Activated CD8-positive, alpha-beta memory T cell treated with anti-CD3 and anti-CD28 coated beads, Interleukin-2, amount 50 U/mL, for 1 hour (primary cell): ENCODE results near the gene ADAM10.

Source experiments
- DNase-seq: peaks from one replicate; pipeline ENCODE4 v3.0.0-alpha.2; 2020; ENCODE audit errors: extremely low read depth

The ADAM10 gene

DNA sequence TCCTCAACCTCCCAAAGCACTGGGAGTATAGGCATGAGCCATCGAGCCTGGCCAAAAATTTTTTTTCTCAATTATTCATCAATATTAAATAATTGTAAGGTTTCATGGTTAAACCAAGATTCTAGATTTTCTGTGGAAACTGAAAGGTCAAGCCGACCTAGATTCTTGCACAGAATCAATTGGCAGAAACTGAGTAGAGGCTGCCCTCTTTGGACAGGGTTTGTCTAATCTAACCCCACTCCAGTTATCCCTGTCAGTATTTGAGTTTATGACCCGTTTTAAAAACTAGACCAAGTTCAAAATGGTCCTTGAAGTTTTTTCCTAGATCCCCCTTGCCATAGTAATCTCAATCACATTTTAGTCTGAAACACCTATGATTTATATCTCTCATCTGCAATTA, 8.6 kb upstream of the ADAM10 start:
- no peak for DNase-seq

DNA sequence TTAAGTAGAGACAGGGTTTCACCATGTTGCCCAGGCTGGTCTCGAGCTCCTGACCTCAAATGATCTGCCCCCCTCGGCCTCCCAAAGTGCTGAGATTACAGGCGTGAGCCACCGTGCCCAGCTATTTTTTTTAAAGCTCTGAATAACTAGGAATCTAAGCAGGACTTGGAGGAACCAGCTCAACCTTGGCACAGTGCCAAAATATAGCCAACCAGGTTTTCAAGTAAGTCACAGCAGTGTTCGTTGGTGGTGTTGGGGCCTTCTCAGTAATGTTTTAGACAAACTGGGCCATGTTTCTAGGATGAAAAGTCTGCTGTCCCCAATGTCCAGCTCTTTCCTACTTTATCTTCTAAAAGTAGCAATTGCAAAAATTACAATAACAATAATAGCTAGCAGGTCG, 6.4 kb upstream of the ADAM10 start:
- no peak for DNase-seq

DNA sequence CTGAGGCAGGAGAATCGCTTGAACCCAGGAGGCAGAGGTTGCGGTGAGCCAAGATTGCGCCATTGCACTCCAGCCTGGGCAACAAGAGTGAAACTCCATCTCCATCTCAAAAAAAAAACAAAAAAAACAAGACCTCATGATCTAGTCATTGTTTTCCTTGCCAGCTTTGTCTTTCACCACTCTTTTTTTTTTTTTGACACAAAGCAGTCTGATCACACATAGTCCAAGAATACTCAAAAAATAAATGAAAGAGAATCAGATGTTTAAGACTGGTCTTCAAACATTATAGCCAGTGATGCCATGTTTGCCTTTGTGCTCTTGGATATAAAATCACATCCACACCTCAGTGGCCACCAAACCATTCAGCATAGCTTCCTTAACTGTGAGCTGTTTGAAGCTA, 5.8 kb upstream of the ADAM10 start:
- no peak for DNase-seq

DNA sequence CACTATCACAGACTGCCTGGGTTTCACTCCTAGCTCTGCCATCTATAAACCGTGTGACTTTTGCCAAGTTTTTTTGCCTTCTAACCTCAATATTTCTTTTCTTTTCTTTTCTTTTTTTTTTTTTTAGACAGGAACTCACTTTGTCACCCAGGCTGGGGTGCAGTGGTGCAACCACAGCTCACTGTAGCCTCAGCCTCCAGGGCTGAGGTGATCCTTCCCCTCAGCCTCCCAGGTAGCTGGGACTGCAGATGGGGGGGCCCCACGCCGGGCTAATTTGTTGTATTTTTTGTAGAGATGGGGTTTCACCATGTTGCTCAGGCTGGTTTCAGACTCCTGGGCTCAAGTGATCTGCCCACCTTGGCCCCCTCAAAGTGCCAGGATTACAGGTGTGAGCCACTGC, 3.2 kb upstream of the ADAM10 start:
- no peak for DNase-seq

DNA sequence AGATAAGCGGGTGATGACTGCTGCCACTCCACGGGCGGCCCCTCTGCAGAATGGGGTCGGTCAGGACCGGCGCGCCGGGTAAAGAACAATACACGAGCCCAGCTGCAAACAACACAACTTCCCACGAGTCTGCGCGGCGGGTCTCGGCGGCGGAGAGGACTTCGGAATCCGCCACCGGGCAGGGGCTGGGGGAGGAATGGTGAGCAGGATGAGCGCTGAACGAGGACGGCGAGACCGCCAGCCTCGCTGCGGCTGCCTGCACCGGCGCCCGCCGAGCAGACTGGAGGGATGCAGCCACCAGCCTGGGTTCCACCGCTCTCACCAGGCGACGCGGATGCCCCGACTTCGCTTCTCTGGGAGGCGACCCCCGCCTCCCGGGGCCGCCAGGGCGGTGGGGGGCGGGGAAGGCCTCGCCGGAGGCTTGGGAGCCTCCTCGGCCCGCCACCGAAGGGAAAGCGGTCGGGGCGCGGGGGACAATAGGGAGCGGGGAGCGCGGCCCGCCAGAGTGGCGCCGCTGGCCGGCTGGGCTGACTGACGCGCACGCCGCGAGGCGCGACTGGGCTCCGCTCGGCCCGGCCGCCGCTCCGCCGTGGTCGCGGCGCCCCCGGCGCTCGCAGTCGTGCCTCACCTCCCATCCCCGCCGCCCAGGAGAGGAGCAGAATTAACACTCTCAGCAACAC, 515 bp downstream of the ADAM10 start:
- DNase-seq = no peak

DNA sequence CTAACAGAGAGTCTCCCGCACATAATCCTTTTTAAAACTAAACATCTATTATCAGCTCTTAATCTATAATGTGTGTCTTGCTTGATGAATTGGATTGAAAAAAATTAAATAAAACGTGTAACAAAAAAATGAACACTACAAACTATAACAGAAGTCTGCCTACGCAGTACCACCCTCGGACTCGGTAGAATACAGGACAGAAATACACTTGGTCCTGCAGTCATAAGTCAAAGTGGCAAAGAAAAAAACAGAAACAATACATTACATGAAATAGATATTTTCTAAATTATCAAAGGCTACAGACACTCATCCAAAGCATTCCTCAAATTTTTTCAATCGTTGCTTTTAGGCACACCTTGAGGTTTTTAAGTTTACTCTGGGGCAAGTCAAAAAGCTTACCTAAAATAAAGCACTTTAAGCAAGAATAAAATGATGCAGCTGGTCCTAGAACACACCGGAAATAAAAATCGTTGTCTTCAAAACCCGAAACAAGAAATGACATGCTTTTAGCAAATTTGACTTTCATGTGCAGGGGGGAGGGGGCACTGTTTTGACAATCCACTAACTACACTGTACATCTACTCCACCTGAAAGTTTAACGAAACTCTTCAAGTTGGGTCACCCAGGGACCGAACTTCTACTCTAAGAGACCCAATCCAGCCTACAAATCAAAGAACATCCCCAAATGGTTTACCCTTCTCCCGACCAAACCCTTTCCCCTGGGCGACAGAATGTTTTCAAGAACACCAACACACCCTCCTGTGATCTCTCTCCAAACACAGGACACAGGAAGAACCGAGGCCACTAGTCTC, 1.3 kb downstream of the ADAM10 start:
- DNase-seq = no peak

DNA sequence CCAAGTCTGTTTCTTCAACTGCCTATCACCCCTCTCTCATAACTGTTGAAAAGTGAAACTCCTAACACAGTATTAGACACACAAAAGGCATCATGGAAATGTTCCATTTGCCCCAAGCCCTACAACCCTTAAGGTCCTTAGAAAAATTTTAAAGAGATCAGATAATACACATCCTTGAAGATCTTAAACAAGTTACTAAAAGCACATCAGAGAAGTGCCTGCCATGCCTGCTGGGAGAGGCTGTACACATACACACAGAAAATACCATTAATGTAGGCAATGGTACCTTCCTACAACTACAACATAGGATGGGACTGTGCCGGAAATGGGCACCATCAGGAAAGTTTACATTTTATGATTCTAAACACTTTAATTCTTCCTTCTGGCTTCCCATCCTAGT, 3.3 kb downstream of the ADAM10 start:
- no peak for DNase-seq

DNA sequence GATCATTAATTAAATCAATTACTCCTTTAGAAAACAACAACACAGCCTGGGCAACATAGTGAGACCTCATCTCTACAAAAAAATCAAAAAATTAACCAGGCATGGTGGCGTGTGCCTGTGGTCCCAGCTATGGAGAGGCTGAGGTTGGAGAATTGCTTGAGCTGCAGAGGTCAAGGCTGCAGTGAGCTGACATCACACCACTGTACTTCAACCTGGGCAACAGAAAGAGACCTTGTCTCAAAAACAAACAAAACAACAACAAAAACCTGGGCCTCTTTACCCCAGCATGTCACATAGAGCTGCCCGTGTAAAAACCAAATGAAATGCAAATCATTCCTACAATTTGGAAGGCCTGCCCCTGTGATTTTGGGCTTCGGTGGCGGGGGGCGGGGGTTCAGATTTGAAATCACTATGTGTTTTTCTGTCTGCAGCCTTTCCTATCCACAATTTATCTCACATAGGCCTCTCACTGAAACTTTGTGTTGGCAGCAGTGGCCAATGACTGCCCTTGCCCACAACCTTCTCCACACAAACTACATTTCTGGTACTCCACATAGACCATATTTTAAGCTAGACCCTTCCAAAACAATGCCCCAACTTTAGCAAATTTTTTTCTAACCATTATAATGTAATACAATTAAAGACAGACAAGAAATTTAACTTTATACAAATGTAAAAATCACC, 6.5 kb downstream of the ADAM10 start:
- DNase-seq = no peak

DNA sequence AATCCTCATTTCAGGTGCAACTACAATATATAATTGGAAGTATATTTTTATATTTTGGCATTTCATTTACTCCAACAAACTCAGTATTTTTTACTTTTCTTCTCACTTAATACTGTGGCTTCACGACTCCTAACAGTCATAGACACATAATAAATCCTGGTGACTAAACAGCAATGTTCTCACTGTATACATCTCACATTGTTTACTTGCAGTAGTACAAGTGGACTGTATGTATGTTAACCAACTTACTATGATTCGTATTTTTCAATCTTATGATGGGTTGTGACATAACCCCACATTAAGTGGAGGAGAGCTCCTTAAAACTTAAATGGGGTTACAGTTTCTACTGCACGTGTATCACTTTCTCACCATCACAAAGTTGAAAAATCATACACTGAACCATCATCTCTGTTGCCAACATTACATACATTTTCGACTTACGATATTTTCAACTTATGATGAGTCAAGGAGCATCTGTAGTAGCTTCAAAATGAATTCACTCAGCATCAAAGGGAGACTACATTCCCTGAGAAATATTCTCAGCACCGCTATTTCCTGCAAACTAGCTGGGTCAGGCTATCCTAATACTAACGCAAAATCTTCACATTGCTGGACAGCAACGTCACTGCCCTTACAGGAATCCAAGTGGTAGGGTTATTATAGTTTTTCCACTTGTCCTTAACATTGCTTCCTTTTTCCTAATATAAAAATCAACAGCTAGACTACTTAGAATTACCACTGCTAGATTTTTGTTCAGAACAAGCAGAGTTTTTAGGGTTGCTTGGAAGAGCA, 7.3 kb downstream of the ADAM10 start:
- no peak for DNase-seq

DNA sequence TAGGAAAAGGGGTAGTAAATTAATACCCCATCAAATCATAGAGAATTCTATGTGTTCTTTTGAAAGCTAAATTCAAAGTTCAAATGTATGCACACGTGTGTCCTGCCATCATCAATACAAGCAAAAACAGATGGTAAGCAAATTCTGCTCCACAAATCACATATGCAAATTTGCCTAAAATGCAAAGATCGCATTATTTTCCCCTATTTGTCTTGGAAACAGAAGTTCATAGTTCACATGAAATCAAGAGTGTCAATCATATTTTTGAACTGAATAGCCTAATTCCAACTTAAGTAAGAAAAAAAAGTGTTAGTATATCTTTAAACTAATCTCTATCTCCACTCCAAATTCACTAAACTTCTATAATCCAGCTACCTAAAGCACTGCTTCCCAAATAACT, 8.5 kb downstream of the ADAM10 start:
- no peak for DNase-seq

DNA sequence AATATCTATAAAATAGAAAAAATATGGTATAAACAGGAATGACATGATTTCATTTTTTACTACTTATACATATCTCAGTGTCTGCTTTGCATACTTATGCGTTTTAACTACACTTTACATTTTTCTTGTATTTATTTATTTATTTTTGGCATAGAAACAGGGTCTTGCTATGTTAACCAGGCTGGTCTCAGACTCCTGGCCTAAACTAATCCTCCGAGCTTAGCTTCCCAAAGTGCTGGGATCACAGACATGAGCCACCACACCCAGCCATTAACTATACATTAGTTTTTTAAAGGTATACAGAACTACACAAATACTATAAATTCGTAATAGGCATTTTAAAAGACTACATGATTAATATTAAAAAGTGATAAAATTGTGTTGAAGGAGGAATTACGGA, 9.1 kb downstream of the ADAM10 start:
- no peak for DNase-seq

DNA sequence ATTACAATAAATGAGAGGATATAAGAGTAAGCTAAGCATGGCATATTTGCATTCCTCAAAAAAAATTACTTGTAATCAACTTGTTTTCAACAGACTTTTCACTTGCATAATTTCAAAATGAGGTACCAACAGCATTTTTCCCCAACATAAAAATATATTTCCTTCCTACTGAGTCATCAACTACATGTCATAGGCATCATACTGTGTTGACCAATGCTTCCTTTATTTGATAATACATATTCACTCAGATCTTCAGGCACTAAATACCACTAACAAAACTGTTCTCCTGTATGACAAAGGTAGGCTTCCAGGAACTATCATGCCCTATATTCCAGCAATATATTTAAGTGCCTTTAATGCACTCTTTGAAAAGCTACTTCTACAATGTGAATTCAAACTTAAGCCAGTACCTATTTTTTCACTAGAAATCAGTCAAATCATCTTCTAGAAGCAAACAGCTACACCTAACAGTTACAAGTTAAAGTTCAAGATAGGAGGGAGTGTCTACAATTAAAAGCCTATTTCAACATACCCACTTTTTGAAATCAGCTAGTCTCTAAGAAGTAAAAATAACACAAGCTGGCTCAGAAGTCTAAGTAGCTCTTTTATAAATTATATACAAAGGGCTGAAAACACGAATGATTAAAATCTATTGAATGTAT, 11.3 kb downstream of the ADAM10 start:
- DNase-seq = no peak

DNA sequence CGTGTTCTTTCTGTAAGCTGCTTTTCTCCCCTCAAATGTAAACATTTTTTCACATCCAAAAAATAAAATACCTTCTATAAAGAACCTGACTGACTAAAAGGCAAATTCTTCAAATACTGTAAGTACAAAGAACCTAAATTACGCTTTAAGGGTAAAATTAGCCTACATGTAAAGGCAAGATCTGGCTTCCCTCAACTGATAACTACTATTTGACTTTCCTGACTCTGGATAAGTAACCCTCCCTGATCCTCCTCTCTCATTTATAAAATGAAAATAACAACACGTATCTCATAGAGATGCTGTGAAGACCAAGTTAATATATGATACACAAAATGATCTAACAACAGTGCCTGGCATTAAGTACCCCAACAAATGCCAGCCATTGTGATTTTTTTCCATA, 12.2 kb downstream of the ADAM10 start:
- DNase-seq = no peak

DNA sequence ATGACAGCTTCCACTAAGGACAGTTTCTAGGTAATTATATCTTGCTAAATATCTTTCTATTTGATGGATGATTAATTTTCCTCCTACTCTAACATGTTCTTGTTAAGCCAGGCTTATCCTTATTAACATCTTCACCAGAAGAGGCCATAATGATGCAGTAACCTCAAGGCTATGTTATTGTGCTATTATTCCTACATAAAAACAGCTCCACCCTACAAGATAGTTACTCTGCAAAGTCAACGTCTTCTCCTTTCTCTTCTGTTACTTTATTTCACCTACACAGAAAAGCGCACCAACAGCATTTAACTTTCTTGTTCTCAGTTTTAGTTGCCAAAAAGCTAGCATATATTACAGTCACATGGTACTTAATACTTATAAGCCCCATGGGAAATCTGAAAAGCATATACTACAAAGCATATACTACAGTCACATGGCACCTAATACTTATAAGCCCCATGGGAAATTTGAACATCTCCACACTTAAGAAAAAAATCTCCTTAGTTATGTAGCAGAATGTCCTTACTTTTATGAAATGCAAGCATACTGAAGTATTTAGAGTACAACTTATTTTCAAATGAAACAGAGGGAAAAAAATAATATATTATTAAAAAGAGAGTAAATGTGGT, 13.4 kb downstream of the ADAM10 start:
- DNase-seq = no peak

DNA sequence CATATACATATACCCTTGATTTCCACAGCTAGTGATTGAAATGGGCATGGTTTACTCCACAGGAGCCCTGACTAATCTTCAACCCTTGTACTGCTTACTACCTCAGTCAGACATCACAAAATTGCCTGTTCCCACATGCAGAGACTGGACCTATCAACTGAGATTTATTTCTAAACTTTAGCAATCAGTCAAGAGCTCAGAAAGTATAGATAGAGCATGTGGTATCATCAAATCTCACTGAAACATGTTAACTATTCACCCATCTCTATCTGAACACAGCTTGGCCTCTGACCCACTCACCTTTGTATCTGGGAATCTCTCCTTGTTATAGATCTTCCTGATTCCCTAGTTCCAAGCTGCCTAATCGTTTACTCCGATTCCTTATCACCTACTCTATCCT, 14.6 kb downstream of the ADAM10 start:
- DNase-seq = no peak

DNA sequence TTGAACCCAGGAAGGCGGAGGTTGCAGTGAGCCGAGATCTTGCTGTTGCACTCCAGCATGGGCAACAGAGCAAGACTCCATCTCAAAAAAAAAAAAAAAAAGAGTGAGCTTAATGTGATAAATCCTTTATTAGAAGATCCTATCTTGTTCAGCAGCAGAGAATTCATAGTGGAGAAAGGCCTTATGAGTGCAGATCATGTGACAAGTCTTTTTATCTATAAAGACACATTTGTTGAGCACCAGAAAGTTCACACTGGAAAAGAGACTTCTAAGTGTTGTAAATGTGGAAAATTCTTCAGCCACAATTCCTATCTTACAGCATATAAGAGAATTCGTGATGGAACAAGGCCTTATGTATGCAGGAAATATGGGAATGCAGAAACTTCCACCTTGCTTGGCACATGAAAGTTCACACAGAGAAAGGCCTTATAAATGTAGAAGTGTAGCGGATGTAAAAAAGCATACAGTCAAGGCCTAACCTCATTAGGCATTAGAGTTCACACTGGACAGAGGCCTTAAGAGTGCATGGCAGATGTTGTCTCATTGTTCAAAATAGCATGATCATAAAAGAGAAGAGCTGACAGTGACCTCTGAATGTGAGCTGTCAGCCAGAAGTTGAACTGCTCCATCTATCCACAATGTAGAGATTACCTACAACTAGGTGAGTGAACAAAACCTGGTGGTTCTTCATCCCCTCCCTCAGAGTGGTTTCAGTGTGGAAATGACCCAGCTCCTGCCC, 16.7 kb downstream of the ADAM10 start:
- no peak for DNase-seq

DNA sequence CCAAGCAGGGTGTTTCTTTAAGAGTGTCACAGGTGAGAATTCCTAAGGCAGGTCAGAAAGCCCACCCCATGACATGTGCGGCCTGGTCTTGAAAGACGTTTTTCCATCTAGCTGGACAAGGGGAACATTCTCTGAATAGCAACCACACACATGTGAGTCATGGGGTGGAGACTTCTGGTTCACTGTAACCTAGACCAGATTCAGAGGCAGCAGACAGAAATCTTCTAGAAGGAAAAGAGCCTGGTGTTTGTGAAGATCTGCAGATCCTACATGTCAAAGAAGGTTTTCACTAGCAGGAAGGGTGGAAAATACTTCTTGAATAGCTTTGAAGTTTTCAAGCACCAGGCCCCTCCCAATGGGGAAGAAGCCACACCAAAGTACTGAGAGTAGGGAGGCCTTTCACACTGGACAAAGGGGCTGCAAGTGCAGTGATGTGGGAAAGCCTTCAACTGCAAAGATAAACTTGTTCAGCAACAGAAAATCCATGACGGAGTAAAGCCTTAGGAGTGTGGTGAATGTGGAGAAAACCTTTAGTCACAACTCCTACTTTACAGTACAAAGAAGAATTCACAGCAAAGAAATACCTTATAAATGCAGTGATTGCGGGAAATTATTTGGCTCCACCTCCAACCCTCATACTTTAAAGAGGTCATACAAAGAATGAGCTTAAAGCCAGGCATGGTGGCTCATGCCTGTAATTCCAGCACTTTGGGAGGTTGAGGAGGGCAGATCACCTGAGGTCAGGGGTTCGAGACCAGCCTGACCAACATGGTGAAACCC, 17.6 kb downstream of the ADAM10 start:
- DNase-seq = no peak

DNA sequence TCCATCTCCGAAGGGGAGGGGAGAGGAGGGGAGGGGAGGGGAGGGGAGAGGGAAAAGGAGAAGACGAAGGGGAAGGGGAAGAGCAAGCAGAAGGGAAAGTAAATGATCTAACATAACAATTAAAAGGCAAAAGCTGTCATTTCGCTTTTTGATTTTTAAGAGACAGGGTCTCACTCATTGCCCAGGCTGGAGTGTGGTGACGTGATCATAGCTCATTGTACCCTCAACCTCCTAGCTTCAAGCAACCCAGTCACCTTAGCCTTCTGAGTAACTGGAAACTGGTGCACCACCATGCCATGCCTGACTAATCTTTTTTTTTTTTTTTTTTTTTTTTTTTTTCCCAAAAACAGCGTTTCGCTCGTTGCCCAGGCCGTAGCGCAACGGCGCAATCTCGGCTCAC, 22.6 kb downstream of the ADAM10 start:
- DNase-seq = no peak

DNA sequence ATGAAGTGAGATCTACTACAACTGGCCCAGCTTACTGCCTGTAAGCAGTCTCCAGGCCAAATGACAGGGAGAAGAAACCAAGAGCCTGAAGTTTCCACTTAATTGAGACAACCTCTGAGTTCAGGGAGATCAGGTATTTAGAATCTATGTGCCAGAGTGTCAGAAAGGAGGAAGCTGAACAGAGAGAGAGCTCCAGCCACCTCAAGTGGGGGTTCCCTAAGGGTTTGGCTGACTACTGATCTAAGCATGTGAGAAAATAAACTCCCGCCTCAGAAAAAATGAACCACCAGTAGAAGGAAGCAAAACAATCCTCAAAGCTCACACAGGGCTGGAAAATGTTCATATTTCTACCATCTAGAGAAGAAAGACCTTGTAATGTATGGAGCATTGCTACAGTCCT, 25.0 kb downstream of the ADAM10 start:
- DNase-seq = no peak

DNA sequence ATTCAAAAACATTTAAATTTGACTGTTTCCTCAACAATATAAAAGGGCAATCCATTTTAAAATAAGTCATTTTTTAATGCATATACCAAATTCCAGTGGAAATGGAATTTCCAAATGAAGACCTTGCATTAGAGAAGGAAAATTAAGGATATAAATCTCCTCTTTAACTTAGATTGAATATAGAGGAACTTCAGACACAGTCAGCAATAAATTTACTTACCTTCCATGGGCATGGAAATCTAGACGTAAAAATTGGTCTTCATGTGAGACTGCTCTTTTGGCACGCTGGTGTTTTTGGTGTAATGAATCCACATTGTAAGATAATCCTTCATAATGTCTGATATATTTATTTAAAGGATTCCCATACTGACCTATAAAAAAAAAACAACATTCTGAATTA, 32.1 kb downstream of the ADAM10 start:
- no peak for DNase-seq
